Measurements from ENCODE around the gene VIM. TPM values are rescaled to one million over a fixed set of nuclear protein-coding genes. Genes with fewer than 3 reads are reported as not detected.

VIM gene
- total and polyA plus RNA-seq, 2 experiments from 2014 or later, result 258 to 1,157 TPM

GRCh38 chr10:17232276-17232960 is 4.4 kb downstream of the VIM start:
- Histone ChIP-seq H3K9me3 (ENCODE audit: low read depth) (no peaks in the 10 kb centered on the region), H3K36me3 (peaks cover 55% of the 10 kb centered on the region), H3K4me3 (no peak overlapping the region), H3K4me1 (ENCODE audit: low read depth) (peaks cover 9% of the 10 kb centered on the region), H3K27ac (no peak overlapping the region), H3K27me3 (no peaks in the 10 kb centered on the region)
- no peak for DNase-seq (ENCODE audit: low read depth in 1 of 2, low spot score in 1 of 2)
- TF ChIP-seq CTCF (IDR thresholded peaks at IDR 0.05; ENCODE audit: low read depth, low read length), result no peak

GRCh38 chr10:17233286-17233991 is 5.4 kb downstream of the VIM start:
- no peak for TF ChIP-seq CTCF (IDR thresholded peaks at IDR 0.05; ENCODE audit: low read depth, low read length)
- Histone ChIP-seq H3K27ac (no peak overlapping the region), H3K4me3 (no peak overlapping the region), H3K27me3 (no peaks in the 10 kb centered on the region), H3K36me3 (peaks cover 64% of the 10 kb centered on the region), H3K4me1 (ENCODE audit: low read depth) (peaks cover 4% of the 10 kb centered on the region), H3K9me3 (ENCODE audit: low read depth) (no peaks in the 10 kb centered on the region)
- DNase-seq (ENCODE audit: low read depth in 1 of 2, low spot score in 1 of 2), result peak in 1 of 2 donors; percentile 72

GRCh38 chr10:17234431-17234945 is 6.4 kb downstream of the VIM start:
- no peaks in the 10 kb centered on the region for H3K9me3 ChIP-seq (ENCODE audit: low read depth)
- DNase-seq (ENCODE audit: low read depth in 1 of 2, low spot score in 1 of 2), result no peak
- peaks cover 64% of the 10 kb centered on the region for H3K36me3 ChIP-seq
- H3K4me1 ChIP-seq (ENCODE audit: low read depth), result peaks cover 4% of the 10 kb centered on the region
- TF ChIP-seq CTCF (IDR thresholded peaks at IDR 0.05; ENCODE audit: low read depth, low read length), result no peak
- H3K27me3 ChIP-seq, result no peaks in the 10 kb centered on the region
- H3K27ac ChIP-seq, result no peak overlapping the region
- no peak overlapping the region for H3K4me3 ChIP-seq

GRCh38 chr10:17235136-17235535 is 7.1 kb downstream of the VIM start:
- DNase-seq (ENCODE audit: low read depth in 1 of 2, low spot score in 1 of 2), result no peak
- peaks cover 64% of the 10 kb centered on the region for H3K36me3 ChIP-seq
- TF ChIP-seq CTCF (IDR thresholded peaks at IDR 0.05; ENCODE audit: low read depth, low read length), result peak; percentile 35
- peaks cover 4% of the 10 kb centered on the region for H3K4me1 ChIP-seq (ENCODE audit: low read depth)
- no peaks in the 10 kb centered on the region for H3K27me3 ChIP-seq
- H3K27ac ChIP-seq, result no peak overlapping the region
- no peaks in the 10 kb centered on the region for H3K9me3 ChIP-seq (ENCODE audit: low read depth)
- H3K4me3 ChIP-seq, result no peak overlapping the region

GRCh38 chr10:17236468-17237148 is 8.6 kb downstream of the VIM start:
- peaks cover 64% of the 10 kb centered on the region for H3K36me3 ChIP-seq
- TF ChIP-seq CTCF (IDR thresholded peaks at IDR 0.05; ENCODE audit: low read depth, low read length), result no peak
- no peak overlapping the region for H3K4me3 ChIP-seq

More at GRCh38 chr10:17236468-17237148, 8.6 kb downstream of the VIM start:
- H3K4me1 ChIP-seq (ENCODE audit: low read depth), result no peaks in the 10 kb centered on the region
- DNase-seq (ENCODE audit: low read depth in 1 of 2, low spot score in 1 of 2), result no peak
- H3K27ac ChIP-seq, result peak overlapping the region; percentile 19
- no peaks in the 10 kb centered on the region for H3K27me3 ChIP-seq
- no peaks in the 10 kb centered on the region for H3K9me3 ChIP-seq (ENCODE audit: low read depth)
